ENCODE measurements around the gene FAM50B.

GRCh38 chr6:3882866-3883265 is 33.7 kb downstream of the FAM50B start:
- TF ChIP-seq ZNF623 (tag by site-specific recombination; IDR thresholded peaks at IDR 0.05) (no peak), CTCF (tag by site-specific recombination; IDR thresholded peaks at IDR 0.05) (no peak), ZNF280C (tag by site-specific recombination; IDR thresholded peaks at IDR 0.05) (no peak), ZNF354C (tag by site-specific recombination; IDR thresholded peaks at IDR 0.05; ENCODE audit: borderline replicate concordance, low read depth) (no peak), SP3 (tag by site-specific recombination; IDR thresholded peaks at IDR 0.05) (no peak)
